ENCODE results near the gene KCNK2.

The KCNK2 gene, protein sequence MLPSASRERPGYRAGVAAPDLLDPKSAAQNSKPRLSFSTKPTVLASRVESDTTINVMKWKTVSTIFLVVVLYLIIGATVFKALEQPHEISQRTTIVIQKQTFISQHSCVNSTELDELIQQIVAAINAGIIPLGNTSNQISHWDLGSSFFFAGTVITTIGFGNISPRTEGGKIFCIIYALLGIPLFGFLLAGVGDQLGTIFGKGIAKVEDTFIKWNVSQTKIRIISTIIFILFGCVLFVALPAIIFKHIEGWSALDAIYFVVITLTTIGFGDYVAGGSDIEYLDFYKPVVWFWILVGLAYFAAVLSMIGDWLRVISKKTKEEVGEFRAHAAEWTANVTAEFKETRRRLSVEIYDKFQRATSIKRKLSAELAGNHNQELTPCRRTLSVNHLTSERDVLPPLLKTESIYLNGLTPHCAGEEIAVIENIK

DNA sequence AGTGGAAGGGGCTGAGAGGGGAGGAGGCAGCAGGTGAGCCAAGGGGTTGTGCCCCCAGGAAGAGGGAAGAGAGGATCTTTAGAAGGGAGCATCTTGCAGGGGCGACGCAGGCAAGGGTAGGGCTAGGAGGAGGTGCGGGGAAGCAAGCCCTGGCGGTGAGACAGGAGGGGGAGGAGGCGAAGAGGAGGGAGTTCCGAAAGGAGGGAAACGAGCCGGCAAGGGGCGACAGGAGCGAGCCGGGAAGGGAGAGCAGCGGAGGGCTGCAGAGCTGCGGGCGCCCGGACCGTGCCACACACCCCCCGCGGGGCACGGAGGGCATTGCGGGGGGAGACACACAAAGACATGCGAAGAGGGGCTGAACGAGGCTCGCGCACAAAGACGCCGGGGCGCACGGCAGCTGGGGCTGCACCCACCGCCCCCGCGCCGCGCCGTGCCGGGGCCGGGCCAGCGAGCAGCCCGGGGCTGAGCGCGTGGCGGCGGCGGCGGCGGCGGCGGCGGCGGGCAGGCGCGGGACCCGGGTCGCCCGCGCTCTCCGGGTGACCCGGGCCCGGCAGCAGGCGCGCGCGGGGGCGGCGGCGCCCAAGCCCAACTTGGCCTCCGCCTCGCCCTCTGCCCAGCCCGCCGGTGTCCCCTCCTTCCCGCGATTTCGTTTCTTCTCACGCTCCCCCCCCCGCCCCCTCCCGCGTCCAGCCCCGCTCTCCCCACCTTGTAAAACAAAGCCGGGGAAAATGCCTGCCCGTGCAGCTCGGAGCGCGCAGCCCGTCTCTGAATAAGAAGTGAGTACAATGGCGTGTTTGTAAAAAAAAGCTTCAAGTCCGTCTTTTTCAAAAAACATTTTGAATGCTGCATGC, at the start of gene KCNK2:
Gene KCNK2 (plus strand): TSS at position 206 of the 851 bp plus-strand sequence. CDS start 649 bp downstream, outside the sequence.
- no peak for DNase-seq

DNA sequence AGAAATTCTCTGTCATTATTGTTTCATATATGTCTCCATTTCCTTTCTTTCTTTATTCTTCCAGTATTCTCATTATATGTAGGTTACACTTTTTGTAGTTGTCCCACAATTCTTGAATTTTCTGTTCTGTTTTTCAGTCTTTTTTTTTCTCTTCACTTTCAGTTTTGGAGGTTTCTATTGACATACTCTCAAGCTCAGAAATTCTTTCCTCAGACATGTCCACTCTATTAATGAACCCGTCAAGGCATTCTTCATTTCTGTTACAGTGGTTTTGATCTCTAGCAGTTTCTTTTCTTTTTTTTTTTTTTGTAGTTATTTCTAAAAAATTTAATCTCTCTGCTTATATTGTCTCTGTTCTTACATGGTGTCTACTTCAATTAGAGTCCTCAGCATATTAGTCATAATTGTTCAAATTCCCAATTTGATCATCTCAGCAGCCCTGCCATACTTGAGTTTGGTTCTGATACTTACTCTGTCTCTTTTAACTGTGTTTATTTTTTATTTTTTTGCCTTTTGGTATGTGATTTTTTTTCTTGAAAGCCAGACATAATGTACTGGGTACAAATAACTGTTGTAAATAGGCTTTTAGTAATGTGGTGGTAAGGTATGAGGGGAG, 49.5 kb upstream of the KCNK2 start:
- DNase-seq = no peak

DNA sequence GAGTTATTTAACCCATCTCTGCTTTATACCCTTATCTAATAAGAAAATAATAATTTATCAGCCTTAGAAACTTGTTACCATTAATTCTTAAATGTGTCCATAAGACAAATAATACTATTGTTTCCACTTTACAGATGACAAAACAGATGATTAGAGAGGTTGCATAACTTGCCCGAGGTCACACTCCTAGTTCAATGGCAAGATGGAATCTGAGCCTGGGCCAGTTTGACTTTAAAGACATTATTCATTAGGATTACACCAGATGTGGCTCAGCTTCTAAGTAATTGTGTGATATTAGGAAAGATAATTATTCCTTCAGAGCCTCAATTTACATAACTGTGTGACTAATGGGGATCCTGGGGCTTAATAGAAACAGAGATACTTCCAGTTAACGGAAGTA, 42.3 kb upstream of the KCNK2 start:
- no peak for DNase-seq

DNA sequence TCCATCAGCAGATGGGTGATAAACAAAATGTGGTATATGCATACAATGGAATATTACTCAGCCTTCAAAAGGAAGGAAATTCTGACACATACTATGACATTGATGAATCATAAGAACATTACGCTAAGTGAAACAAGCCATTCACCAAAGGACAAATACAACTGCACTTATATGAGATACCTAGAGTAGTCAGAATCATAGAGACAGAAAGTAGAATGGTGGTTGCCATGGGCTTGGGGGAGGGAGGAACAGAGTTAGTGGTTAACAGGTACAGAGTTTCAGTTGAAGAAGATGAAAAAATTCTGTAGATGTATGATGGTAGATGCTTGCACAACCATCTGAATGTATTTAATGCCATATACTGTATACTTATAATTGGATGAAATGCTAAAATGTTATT, 39.1 kb upstream of the KCNK2 start:
- no peak for DNase-seq

DNA sequence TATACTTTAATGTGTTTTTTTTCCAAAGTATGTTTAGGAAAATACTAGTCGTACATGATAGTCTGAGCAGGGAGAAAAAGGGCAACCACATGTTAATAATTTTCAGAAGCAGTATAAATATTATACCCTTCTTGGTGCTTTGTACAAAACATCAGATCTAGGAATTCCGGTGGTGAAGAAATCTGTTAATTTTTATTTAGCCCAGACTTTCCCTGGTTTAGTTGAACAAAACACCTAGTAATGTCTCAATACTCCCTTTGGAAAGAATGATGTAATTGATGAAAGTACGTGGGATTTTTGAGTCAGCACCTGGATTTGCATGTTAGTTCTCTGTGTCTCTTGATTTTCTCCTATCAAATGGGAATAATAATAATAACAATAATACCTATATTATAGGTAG, 38.4 kb upstream of the KCNK2 start:
- no peak for DNase-seq

DNA sequence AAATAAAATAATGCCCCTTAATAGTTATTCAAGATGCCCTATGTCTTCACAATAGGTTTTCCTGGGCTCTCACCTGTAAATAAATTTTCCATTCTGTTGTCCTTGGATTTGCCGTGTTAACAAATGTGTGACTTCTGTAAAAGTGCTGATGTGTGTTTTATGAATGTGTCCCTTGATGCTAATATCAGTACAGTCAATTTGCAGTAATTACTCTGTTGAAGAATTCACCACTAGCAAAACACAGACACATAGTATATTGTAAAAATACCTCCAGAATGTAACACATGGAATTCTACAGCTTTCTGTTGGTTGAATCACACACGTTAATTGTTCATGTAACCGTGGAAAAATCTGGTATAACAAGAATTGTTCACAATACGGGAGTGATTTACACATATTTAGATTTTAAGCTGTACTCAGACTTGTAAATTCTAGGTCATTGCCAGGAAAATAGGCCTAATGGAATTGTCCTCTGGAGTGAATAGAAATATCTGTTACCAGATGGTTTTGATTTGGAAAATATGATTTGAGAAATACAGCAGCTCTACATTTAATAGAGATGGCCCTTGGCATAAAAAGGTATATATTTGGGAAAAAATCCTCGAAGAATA, 36.7 kb upstream of the KCNK2 start:
- DNase-seq = no peak

DNA sequence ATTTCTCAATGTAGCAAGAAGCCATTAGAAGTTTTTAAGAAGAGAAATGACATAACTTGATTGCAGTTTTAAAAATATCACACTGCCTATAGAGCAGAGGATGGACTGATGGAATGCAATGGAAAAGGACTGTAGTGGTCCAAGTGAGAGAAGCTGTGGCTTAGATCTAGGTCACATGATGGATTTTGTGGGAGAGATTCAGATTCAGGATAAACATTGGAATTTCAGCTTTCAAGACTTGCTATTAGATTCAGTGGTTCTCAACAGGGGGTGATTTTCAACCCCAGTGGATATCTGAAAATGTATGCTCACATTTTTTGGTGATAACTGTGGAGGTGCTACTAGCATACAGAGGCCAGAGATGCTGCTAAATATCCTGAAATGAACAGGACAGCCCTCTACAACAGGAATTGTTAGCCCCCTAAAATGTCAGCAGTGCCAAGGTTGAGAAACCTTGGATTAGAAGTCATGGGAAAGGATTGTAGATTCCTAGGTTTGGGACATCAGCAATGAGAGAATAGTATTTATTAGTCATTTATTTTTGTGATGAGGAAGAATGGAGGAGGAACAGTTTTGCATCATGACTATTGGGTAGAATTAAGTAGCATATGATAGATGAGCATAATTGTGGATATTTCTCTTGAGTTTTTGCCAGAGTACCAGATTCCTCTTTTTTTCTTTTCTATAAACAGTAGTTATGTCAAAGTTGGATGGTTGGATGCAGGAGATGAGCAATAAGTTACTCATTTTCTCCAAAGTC, 30.1 kb upstream of the KCNK2 start:
- DNase-seq = no peak

DNA sequence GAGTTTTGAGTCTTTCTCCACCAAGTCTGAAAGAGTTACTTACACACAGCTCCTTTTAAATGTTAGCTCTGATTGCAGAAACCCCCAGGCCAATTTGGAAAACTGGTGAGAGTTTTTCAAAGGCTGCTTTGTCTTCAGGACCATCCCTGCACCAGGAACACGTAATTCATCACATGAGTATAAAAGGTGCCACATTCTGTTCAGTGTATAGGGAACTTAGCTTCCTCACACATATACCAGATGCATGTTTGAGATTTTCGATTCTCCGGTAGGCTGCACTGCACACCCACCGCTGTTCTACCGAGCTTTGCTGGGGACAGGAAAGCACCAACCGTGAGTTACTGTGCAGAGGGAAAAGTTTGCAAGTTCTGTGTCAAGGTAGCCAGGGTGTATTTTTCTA, 28.3 kb upstream of the KCNK2 start:
- no peak for DNase-seq

DNA sequence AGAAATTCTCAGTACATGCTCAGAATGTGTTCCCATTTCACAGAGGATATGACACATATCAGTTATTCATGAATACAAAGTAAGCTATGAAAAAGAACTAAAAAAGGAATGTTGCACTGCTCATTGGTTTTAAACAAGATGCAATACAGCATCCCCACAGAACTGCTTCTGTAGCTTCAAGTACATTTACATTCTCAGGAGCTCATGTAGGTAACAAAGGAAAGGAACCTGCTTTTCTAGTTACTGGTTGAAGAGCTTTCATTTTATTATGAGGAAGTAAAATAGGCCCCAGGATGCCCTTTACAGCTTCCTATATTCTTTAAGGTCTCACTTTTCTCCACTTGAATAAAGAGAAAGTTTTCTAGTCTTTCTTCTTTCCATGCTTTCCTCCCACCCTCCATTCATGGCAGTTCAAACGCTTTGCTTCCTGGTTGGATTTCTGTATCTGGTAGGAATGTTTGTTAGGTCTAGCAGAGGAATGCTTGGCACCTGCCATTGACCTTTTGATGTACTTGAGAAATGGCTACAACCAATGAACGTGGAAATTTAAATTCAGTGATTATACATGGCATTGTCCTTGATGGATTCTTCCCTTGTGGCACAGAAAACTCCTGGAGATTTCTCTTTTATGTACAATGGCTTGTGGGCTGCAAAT, 27.1 kb upstream of the KCNK2 start:
- DNase-seq = no peak

DNA sequence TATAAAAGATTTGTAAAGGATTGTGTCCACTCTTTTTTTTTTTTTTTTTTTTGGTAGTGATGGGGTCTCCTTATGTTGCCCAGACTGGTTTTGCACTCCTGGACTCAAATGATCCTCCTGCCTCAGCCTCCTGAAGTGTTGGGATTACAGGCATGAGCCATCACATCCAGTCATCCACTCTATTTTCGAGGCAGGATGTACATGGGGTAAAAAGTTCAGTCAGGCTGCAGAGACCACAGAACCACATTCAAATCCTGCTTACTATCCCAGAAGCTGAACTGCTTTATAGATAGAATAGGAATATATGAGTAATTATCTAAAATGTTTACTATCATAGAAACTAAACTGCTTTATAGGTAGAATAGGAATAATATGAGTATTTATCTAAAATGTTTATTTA, 26.0 kb upstream of the KCNK2 start:
- no peak for DNase-seq

DNA sequence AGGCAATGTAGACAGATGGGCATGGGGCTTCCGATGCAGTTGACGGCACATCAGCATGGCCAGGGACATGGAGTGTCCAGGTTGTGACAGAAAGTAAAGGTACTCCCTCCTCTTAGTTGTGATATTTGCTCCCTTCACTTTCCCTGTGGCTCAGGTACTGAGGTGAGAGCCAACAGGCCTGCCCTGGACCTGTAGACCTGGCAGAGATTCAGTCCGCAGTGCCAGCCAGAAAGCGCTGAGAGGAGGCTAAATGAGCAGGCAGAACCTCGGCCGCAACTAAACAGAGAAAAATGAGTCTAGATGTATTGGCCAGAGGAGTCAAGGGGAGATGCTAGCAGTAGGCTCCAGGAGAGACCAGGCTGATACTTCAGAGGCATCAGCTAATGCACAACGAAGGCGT, 22.6 kb upstream of the KCNK2 start:
- DNase-seq = no peak

DNA sequence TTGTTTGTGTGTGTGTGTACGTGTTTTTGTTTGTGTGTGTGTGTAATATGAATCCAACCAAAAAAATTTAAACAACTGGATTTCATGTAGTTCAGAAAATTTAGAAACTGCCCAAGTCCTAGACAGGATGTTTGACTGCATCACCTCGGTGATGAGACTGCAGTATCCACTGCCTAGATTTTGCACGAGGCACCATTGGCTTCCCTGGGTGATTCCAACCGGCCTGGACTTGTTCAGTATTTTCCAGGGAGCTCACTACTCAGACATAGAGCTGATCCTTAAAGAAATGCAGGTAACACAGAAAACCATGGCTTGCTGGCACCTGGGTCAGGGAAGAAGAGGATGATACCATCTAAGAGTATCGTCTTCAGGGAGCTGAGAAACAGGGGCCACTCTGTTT, 18.2 kb upstream of the KCNK2 start:
- no peak for DNase-seq

DNA sequence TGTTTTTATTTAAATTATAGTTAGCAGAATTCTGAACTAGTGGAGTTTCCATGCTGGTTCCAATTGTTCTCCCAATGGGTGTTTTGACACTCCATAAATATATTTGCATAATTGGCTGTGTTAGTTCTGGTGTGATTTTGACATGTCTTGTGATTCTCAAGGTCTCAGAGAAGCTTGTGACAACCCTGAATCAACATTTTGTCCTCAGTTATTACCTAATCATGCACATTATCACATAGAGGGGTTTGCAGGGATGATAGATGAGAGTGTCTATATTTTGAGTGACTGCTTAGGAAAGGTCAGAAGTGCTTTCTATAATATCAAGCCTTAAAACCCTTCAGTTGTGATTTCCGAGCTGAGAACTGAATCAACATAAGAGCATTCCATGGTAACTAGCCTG, 11.5 kb upstream of the KCNK2 start:
- DNase-seq = no peak

DNA sequence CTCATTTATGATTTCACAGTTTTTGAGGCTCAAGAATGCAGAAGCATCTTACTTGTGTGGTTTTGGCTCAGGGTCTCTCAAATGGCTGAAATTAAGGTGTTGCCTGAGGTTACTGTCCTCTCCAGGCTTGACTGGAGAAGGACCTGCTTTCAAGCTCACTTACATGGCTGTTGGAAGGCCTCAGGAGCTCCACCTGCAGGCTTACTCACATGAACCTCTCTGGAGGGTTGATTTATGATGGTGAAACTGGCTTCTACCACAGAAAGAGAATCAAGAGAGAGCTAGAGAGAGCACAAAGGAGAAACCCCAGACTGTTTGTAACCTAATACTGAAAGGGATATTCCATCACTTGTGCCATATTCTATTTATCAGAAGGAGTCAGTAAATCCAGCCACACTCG, 6.2 kb upstream of the KCNK2 start:
- no peak for DNase-seq

DNA sequence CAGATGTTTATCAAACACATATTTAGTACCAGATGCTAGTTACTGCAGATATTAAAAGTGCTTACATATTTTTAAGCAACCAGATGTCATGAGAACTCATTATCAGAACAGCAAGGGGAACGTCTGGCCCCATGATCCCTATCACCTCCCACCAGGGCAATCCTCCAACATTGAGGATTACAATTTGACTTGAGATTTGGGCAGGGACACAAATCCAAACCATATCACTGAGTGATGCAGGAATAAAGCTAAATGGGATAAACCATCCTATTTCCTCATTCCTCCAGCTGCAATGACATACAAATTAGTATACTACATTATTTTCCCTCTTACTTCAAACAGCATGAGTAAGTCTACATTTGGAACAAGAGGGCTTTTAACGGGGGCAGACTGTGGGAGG, 3.1 kb upstream of the KCNK2 start:
- no peak for DNase-seq

DNA sequence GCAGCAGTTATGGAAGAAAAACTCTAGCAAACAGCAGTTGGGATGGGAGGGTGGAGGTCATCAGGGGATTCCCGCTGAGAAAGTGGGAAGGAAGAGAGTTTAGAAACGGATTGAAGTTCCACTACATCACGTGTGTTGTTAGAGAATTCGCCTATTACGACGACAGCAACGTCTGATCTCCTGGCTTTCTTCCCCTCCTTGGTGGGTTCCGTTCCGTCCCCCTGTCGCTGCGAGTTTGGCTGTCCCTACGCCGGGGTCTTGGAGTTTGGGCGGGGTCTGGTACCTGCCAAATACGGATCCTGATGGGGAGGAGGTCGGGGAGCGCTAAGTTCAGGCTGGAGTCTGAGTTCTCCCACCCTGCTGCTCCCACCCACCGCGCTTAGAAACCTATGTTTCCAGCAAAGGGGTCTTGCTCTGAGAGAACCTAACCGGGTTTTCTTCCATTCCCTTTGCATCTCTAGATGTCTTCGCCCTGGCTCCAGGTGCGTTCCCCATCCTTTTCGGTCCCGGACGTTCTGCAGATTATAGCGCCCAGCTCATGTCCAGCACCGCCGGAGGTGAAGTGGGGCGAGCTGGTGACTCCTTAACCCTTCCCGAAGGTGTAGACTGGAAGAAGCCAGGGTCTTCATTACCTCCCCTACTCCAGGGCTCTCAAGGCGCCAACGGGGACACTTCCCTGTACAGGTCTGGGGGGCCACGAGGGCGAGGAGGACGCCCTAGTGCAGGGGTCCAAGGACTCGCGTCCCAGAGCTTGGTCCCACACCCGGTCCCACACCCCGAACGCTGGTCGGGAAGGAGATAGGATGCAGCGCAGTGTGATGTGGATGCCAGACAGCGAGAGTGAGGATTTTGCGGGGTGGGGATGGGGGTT, 641 bp upstream of the KCNK2 start:
- DNase-seq = no peak

DNA sequence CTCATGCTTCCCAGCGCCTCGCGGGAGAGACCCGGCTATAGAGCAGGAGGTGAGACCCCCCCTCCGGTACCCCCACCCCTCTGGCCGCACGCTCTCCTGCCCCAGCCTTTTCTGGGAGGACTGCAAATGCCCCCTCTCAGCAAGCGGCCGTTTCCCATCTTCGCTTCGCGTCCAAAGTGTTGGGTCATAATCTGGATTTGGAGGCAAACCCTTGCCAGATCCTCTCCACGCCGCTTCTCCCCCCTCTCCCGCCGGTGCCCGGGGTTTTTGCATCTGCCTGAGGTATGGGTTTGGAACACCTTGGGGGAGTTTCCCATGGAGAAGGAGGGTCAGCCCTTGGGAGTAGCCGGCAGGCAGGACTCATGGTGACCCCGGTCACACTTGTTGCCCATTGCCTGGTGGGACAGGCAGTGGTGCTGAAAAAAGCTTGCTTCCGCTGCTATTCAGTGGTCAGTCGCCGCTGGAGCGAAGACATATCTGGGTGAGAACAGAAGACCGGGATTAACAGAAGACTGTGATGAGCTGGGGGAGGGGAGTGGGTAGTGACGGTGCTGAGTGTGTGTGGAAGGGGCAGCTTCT, 935 bp downstream of the KCNK2 start:
- no peak for DNase-seq

DNA sequence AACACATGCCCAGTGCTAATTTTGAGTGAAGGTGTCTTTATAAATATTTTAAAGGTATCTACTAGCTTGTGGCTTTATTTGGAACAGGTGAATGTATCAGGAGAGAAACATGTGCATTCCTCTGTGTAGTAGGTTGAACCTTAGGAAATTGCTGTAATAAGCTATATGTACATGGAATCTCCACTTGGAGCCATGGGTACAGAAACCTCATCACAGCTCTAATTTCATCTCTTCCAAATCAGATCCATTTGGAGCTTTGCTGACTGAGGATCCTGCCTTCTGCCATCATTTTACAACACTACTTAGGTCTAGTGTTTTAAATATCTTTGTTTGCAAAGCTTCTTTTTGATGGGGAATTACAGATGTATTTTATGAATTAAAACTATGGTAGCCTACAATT, 2.1 kb downstream of the KCNK2 start:
- DNase-seq = no peak

DNA sequence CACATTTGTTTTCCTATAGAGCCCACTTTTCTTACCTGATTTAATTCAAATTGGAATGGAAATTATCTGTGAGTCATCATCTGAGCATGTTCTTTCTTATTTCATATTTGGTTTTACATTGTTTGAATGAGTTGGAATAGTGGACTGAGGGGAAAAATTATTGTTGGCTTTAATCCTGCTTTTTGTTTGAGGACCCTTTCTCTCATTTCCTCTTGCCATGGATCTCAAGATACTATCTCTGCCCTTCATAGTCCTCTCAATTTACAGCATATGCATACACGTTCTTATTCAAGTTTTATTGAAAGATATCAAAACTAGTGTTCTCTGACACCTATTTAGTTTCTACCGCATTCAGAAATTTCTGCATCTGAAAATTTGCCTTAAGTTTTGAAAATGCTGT, 5.1 kb downstream of the KCNK2 start:
- DNase-seq = no peak

DNA sequence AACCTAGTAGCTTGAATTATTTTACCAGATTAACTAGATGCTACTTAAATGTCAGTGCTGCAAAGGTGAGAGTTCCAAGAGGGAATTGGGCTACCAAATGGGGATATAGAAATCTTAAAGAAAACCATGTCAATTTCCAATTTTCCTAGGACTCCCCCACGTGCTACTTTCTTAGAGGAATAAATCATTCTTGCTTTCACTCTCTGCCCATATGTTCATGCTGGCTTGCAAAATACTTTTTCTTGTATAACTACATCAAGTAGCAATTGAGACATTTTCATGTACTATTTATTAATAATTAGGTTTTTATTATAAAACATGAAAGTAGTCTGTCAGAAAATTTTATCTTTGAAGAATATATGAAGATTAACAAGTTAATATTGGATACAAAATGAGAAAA, 11.8 kb downstream of the KCNK2 start:
- DNase-seq = no peak

DNA sequence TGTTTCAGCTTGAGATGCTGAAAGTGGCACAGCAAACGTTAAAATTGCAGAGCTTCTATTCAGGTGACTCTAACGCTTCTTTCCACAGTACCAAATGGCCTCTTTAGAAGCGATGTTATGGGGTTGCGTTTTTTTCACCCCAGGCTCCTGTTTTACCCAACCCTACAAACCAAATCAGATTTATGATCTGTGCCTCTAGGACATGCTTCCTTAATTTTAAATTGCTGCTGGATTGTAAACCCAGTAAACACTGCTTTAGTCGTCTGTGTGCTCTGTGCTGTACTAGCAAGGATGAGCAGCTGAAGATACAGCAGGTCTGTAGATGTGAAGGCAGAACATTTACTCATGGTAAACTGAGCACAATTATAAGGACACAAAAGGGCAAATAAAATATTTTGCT, 13.0 kb downstream of the KCNK2 start:
- DNase-seq = no peak
